Measurements from ENCODE around the gene CCDC171.

- TF ChIP-seq POLR2AphosphoS5 (IDR thresholded peaks at IDR 0.05) (no peak), POLR2A (IDR thresholded peaks at IDR 0.05) (no peak), CTCF (IDR thresholded peaks at IDR 0.05) (no peak), EP300 (IDR thresholded peaks at IDR 0.05; ENCODE audit: low read depth) (no peak)
Measured at GRCh38 chr9:15584379-15584778, 31.5 kb downstream of the CCDC171 start.
